Glomerular visceral epithelial cell (primary cell): ENCODE results near the gene GNGT2.

Experiments used
- DNase-seq: peaks from one replicate; pipeline ENCODE4 v3.0.0-alpha.2; 2016; ENCODE audit errors: extremely low spot score

GNGT2 gene

DNA sequence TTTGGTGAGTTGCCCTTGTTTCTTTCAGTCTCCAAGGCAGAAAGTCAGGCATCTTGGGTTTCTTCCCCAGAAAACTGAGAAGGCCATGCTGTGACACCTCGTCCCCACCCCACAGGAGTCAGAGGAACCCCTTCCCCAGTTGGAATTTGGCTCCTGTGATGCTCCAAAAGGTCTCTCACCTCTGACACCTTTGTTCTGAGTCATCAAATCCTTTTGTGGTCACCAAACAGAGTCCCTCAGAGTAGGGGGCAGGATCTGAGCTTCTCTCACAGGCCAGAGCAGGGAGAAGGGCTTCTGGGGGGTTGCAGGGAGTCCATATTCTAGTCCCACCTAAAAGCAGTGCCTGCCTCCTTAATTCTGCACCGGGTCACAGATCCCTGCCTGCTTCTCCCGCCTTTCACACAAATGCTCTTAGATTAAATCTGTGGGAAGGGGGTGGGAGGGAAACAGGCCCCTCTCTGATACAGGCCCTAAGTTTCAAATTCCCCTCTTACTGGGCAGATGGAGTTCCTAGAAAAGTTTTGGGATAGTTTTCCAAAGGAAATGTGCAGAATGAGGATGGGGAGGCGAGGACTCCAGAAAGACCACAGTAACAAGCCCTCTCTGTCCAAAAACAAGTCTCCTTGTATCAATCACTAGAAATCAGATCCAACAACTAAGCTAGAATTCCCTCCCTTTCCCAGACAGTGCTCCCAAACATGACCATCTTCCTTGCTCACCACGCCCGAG lies 18.9 kb upstream of the GNGT2 start:
- no peak for DNase-seq

DNA sequence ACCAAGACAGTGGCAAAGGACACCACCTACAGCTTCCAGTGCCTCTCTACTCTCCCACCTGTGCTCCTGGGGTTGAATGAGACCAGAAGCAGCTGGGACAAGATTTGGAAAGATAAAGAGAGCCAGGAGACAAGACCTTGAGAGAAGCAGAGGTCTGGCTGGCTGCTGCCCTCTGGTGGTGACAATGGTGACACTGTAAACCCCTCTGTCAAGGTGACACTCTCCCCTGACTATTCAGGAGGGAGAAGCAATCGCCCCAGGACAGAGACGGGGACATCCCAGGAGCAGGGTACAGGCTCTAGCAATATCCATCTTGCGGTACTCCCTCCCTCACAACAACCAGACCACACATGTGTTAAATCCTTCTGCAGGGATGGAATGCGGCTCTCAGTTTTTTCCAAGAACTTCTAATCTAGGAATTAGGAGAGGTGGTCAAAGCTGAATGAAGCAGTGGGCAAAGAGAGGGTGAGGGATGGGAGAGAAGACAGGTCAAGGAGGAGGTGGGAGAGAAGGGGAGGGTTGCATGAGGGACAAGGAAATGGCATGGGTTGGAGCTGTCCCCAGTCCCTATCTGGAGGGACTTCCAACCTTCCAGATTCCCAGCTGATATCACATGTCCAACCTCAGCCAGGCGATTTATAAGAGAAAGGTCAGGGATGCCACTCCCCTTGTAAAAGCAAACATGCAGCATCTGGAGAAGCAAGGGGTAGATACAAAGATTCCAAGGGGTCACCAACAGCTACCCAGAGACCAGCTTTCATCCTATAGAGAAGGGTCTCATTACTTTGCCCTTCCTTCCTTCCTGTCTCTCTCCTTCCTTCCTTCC lies 17.3 kb upstream of the GNGT2 start:
- peak; percentile 74 for DNase-seq

DNA sequence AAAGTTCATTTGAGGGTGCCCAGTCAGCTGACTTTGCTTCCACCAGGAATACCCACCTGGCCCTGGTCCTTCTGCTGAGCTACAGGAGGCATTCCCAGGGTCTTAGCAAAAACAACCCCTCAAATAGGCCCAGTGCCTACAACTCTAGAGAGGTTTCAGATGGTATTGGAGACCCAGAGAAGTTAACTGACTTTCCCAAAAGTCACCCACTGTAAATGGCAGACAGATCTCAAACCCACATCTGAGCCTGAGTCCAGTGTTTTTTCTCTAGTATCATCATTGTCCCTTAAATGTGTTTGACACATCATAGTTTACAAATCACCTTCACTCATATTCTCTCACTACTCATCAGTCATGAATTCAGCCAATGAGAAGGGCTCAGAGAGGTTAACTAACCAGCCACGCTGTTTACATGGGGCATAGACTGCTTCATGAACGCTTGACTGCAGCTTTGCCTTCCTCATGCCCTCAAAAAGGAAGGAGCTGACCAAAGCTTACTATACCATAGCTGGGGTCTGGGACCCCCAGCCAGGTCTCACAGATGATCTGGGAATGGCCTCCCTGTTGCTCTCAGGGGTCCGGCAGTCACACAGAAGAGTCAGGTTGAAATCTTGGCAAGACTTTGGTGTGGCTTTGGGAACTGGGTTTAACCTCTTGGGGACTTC lies 16.5 kb upstream of the GNGT2 start:
- no peak for DNase-seq

DNA sequence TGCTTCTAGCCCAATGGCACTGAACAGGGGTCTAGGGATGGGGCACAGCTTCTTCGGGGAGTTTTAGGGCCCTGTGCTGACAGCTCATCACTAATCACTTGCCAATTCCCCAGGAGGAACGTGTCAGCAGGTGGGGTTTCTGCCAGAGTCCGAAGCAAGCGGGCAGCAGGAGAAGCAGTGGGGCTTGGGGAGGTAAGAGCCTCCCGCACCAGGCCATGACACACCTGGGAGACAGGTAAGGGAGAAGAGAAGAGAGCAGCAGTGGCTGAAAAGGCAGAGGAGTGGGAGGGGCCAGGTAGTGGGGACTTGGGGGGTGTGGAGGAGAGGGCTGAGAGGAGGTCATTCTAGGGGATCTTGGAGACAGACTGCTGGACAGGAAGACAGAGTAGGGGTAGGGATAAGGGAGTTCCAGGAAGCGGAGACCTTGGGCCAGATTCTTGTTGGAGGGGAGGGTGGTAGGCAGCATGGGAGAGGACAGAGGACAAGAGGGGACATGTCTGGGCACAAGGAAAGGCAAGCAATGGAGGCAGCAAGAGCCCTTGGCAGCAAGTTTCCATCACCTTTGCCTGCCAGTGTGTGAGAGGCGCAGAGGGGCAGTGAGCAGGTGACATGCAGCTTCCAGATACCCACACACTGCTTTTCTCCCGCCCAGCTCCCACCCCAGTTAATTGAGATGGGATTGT lies 15.3 kb upstream of the GNGT2 start:
- DNase-seq = no peak

DNA sequence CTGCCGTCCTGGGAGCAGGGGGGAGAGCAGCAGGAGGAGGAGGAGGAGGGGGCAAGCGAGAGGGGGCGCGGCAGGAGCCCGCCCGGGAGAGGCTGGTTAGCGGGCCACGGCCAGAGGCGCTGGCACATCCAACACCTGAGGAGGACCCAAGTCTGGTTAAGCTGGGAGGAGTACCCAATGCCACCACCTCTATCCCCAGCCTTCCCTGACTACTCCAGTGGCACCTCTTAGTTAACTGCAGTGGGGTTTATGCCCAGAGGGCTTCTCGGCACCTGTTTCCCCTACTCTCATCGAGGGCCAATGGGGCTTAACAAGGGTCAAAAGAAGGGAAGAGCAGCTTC lies 14.6 kb upstream of the GNGT2 start:
- no peak for DNase-seq

DNA sequence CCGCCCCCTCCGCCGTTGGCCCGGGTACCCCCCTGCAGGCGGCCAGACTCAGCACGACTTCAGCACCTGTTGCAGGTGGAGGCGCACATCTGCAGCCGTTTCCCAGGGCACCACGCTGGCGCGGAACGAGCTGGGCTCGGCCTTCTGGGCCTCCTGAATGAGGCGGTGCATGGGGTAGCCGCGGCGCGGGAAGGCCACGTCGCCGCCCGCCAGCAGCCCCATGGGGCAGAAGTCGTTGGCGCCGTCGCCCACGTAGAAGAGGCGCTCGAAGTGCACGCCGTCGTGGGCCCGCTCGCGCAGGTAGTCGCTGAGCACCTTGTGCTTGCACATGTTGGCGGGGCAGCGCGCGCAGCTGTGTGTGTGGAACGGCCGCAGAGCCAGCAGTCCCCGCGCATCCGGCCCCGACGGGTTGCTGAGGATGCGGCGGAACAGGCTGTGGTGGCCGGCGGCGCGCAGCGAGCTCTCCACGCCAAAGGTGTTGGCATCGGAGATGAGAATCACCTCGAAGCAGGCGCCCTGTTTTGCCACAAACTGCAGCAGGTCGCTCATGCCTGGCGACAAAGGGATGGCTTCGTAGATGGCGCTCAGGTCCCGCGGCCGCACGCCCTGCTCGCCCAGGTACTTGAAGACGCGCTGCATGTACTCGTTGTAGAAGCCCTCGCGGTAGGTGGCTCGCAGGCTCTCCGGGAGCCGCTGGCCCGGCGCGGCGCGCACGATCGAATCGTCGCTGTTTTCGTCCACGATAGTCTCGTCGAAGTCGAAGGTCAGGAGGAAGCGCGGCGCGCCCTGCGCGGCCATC lies 14.0 kb upstream of the GNGT2 start:
- no peak for DNase-seq

DNA sequence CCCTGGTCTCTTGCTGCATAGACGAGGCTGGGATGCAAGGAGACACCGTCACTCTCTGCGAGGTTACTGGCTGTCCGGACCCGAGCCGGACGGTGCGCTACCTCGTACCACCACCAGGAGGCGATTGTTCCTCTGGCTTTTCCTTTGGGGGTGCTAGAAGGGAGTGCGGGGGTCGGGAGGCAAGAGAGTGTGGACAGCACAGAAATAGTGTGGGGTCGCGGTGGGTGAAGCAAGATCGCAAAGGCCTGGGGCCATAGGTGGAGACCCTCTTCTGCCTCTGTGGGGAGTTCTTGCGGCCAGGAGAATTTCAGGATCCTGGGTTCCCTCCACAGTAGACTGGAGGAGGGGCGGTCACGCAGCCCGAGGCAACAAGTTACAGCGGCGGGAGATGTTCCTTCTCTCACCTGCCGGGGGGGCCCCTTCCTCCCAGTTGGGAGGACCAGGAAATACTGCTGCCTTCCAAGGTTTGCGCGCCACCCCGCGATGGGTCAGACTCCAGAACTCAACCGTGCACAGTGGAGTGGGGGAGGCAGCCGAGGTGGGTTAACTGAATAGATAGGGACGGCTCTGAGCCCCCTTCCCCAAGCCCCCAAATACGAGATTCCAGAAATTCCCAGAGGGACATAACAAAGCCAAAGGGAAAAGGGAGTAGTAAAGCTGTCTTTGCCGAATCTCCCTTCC lies 13.3 kb upstream of the GNGT2 start:
- DNase-seq = peak; percentile 34

DNA sequence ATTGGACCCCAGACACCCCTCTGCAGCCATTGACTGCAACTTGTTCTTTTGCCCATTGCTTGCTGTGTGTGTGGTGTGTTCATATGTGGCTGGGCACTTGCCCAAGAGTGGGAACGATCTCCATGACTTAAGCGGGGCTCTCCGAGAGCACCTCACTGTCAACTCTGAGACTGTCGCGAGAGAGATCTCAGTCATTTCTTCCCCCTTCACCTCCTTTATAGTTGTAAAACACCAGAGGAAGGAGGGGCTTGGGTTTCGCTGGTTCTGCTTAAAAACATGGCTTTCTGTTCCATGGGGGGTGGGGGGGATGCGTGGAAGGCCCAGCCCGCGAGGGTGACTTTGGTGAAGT lies 12.8 kb upstream of the GNGT2 start:
- no peak for DNase-seq

DNA sequence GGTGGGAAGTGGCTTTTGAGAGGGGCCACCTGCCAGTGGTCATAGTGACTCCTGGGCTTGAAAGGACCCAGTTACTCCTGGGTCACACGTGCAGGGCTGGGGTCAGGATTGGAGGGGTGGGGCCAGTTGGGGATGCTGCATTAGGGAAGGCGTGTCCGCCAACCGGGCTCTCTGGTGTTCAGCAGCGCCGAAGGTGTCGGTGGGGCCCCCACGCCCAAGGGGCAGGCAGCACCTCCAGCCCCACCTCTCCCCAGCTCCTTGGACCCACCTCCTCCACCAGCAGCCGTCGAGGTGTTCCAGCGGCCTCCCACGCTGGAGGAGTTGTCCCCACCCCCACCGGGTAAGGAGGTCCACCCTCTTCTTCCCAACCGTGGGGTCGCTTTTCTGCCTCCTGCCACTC lies 9.6 kb upstream of the GNGT2 start:
- no peak for DNase-seq

DNA sequence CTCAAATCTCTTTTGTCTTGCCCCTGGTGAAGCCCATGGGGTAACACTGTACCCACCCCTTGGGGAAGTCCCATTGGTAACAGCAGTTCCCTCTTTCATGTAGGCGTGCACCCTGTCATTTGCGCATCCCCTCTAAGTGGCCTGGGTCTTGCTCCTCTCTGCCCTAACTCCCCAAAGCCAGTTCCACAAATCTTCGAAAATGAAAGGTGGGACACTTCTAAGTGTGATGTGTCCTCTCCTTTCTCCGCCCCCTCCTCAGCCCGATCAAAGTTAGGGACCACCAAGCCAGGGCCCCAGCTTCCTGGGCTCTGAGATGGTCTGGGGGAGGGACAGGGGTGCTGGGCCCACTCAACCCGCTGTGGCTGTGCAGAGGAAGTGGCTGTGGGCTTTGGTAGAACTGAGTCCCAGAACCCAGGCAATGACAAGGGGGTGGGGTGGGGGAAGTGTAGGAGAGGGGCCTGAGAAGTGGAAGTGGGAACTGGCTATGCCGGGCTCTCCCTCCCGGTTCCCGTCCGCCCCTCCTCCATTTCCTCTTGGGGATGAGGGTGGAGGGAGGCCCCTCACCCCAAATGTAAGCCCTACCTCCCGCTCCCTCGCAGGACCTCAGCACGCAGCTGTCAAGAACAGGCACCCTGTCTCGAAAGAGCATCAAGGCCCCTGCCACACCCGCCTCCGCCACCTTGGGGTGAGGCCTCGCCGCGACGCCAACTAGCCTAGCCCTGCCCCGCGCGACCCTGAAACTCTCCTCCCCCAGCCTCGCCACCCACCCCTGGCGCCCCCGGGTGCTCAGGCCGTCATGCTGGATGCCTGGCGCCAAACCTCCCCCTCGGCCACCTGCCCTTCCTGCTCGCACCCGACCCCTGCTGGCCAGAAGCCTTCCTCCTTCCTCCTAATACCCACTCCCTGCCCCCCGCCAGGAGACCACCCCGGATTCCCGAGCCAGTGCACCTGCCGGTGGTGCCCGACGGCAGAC lies 8.9 kb upstream of the GNGT2 start:
- no peak for DNase-seq

DNA sequence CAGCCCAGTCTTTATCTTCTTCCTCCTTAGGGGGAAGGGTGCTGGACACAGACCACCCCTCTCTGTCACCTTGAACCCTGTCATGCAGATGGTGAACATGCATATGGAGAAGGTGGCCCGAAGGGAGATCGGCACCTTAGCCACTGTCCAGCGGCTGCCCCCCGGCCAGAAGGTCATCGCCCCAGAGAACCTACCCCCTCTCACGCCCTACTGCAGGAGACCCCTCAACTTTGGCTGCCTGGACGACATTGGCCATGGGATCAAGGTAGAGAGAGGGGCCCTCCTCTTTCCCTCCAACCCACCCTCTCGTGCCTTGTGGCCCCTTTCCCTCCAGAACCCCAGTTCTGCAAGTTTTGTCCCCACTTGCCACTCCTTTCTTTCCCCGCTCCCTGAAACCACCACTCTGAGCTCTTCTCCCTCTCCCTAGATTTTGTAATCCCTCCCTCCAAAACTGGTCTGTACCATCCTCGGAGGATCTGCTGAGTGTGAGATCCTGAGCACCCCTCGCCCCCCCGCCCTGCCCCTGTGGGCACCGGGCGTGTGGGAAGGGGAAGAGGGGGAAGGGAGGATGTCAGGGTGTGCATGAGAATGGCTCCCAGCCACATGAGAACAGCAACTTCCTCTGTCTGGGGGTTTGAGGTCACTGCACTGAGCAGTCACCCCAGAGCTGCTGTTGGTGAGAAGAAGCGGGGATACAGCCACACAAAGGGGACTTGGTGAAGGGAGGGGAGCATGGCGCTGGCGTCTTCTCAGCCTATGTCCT lies 7.5 kb upstream of the GNGT2 start:
- DNase-seq = no peak

DNA sequence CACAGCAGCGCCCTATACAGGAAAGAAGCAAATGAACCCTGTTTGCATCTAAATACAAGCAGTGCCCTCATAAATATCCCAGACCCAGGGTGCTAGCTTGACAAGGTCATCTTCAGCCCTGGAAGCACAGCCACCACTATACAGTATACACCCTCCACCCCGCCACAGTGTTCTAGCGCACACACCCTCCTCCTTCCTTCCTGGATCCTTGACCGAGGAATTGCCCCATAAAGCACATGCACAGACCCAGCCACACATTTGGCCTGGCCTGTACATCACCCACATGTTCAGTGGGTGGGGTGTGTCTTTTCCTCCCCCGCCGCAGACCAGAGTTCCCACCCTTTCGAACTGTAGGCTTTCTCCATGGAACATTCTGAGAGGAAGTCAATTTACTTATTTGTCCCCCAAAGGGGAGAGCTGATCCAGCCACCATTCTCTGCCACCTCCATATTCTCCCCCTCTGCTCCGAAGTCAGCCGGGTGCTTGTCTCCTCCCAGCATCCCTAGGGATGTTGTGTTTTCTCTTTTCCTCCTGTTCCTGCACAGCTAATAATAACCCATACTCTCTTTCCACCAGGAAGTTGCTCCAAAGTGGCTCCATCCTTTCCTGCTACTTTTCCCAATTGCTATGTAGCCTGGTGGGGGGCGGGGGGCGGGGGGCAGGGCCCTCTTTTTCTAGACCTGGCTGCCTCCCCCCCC lies 6.7 kb upstream of the GNGT2 start:
- DNase-seq = no peak

DNA sequence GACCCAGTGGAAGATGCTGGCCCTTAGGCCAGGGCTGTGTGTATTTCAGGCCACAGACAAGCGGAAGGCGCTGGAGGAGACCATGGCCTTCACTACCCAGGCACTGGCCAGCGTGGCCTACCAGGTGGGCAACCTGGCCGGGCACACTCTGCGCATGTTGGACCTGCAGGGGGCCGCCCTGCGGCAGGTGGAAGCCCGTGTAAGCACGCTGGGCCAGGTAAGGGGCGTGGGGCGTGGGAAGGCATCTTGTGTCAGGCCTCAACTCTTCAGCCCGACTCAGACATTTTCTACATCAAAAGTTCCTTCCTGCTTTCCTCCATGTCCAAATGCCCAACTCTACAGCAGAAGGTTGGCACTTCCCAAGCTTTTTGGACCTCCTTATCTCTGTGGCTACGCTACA lies 6.1 kb upstream of the GNGT2 start:
- no peak for DNase-seq

DNA sequence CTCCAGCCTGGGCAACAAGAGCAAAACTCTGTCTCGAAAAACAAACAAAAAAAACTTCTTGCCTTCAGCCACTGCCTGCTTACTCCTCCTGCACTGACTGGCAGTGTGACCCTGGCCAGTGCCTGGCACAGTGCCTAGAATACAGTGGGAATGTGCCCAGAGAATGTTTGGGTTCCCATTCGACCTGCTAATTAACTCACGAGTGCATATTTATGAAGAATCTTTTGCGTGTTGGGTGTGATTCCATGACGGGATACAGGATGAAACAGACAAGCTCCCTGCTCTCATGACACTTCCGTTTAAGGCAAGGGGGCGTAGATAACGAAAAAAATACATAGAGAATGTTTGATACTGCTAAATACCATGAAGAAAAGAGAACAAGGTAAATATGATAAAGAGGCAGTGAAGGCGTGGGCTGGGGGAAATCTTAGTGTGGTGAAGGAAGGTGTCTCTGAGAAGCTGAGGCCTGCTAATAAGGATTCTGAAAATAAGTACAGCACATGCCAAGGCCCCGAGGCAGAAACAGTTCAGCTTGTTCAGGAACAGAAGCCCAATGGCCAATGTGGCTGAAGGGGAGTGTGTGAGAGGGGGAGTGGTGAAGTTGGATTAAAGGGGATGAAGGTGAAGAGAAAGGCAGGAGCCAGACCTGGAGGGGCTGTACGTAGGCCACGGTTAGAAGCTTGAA lies 4.4 kb upstream of the GNGT2 start:
- DNase-seq = no peak

DNA sequence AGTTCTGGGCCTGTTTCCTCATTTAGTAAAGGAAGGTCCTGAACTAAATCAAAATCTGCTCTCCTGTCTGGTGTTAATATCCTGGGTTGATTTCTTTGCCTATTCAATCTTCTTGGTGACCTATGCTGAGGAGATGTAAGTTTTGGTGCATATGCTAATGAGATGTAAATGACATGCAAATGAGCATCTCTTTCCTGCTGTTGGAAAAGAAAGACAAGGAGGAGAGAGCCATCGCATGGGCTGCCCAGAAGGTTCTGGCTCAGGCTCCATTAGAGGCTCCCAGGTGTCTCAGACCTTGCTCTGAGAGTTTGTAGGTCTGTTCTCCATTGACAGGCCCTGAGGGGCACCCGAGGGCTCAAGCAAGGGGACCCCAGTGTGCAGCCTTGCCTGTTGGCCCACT lies 3.5 kb upstream of the GNGT2 start:
- no peak for DNase-seq

DNA sequence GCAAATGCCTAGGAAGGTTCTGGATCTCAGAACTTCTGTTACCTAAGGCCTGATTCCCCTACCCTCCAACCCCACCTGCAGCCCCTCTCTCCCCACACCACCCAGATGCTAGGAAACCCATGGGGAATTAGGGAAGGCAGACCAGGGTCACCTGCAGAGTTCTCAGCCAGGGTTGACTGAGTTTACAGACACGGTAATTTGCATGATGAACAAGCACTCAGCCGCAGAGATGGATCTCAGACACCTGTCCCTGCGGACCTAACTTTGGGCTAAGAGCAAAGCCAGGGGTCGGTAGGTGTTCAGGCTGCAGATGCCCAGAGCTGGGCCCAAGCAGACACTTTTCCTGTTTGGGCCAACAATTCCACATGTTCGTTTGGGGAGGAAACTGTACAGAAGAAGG lies 3.0 kb upstream of the GNGT2 start:
- no peak for DNase-seq

DNA sequence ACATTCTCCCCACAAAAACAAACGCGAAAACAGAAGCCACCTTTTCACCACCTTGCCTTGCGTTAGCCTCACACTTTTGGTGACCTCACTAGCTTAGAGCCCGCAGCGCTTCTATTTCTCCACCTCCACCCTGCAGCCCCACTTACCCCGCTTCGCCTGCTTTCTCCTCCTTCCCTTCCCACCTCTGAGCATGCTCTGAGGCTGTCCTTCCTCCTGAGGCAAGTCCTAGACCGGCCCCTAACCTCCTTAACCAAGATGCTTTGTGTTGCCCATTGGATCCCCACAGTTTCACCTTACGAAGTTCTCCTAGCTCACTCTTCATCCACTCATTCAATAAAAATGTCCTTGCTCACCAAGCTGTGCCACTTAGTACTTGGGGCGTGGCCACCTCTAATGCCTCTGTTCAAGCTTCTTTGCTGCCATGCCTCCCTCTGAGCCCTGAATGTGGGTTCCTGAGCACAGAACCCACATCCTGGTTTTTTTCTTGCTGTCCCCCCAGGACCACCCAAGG lies 1.3 kb downstream of the GNGT2 start:
- no peak for DNase-seq

DNA sequence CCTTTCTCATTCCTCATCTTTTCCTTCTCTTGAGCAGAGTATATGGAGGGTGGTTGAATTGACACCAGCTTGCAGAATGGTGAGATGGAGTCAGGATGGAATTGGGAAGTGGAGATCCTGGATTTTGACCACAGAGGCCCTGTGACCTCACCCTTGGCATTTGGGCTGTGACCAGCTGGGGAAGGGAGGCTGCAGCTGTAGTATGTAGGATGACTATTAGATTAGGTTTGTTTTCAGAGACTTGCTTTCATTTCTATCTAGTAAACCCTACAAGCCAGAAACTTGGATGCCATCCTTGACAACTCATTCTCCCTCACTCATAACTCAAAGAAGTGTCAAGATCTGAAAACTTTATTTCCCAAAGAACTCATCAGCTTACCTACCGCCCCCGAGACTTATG lies 5.9 kb downstream of the GNGT2 start:
- no peak for DNase-seq
